ENCODE results near the gene SORCS2. TPM values are rescaled to one million over a fixed set of nuclear protein-coding genes. Genes with fewer than 3 reads are reported as not detected.

The SORCS2 gene
- total RNA-seq, 1 experiment from 2014 or later = 0.15 TPM

- ChIA-PET POLR2A (no interaction called here), CTCF (no interaction called here)
- in situ Hi-C loops (cut with HindIII; ENCODE audit: low pct_unique_long_range_greater_than_20kb, low sequenced_read_pairs) (no loop called here), intact Hi-C loops (cut with micrococcal nuclease; ENCODE audit: unreplicated experiment) (no loop called here)
- H3K36me3 ChIP-seq (ENCODE audit: control insufficient read depth, insufficient read depth, low read length) = no peaks in the 10 kb centered on the region
- TF ChIP-seq TCF7L2 (IDR thresholded peaks at IDR 0.05; ENCODE audit: low read depth, low read length) (no peak), POLR2AphosphoS5 (IDR thresholded peaks at IDR 0.05; ENCODE audit: low read depth, low read length) (no peak), SIN3A (IDR thresholded peaks at IDR 0.05; ENCODE audit: borderline replicate concordance, insufficient read depth, low read depth, low read length) (no peak), REST (IDR thresholded peaks at IDR 0.05; ENCODE audit: insufficient read depth in 1 of 2, low read depth in 2 of 2, low read length in 1 of 2) (no peak)
- TF ChIP-seq, protein P1, sequence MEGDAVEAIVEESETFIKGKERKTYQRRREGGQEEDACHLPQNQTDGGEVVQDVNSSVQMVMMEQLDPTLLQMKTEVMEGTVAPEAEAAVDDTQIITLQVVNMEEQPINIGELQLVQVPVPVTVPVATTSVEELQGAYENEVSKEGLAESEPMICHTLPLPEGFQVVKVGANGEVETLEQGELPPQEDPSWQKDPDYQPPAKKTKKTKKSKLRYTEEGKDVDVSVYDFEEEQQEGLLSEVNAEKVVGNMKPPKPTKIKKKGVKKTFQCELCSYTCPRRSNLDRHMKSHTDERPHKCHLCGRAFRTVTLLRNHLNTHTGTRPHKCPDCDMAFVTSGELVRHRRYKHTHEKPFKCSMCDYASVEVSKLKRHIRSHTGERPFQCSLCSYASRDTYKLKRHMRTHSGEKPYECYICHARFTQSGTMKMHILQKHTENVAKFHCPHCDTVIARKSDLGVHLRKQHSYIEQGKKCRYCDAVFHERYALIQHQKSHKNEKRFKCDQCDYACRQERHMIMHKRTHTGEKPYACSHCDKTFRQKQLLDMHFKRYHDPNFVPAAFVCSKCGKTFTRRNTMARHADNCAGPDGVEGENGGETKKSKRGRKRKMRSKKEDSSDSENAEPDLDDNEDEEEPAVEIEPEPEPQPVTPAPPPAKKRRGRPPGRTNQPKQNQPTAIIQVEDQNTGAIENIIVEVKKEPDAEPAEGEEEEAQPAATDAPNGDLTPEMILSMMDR (IDR thresholded peaks at IDR 0.05) = no peak
- no peaks in the 10 kb centered on the region for H3K4me1 ChIP-seq (ENCODE audit: control insufficient read depth, insufficient read depth, low read length)
- no peak for DNase-seq (ENCODE audit: low read depth, low spot score)
- ATAC-seq = no peak
- no peak overlapping the region for H3K27ac ChIP-seq (ENCODE audit: low read length)
- no TSS peak for BruUV-seq (replicated peaks)
- no peaks in the 10 kb centered on the region for H3K9me3 ChIP-seq (ENCODE audit: control insufficient read depth, insufficient read depth, low read depth, low read length)
- no peaks in the 10 kb centered on the region for H3K27me3 ChIP-seq (ENCODE audit: control insufficient read depth, insufficient read depth, low read length)
- H3K4me3 ChIP-seq (ENCODE audit: low read depth in 2 of 2, low read length in 2 of 2) = no peak overlapping the region
These were observed 219.7 kb downstream of the SORCS2 start for GRCh38 chr4:7411896-7412553.

DNA sequence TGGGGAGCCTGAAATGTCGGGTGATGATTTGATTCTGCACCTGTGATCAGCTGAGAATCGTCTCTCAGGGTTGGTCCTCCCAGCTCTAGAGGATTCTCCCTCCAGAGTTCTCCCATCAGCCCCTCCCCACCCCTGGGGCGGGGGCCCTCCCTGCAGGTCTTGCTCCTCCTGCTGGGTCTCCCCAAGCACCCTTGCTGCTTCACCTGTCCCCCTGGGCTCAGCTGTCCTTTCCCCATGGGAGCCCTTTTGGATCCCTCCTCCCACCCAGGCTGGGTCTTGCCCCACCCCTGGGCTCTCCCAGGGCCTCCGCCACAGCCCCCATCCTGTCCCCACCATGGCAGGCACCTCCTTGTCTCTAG lies 220.2 kb downstream of the SORCS2 start:
- DNase-seq (ENCODE audit: low read depth, low spot score) = no peak
- Histone ChIP-seq H3K4me3 (ENCODE audit: low read depth in 2 of 2, low read length in 2 of 2) (no peak overlapping the region), H3K27me3 (ENCODE audit: control insufficient read depth, insufficient read depth, low read length) (no peaks in the 10 kb centered on the region), H3K36me3 (ENCODE audit: control insufficient read depth, insufficient read depth, low read length) (no peaks in the 10 kb centered on the region), H3K4me1 (ENCODE audit: control insufficient read depth, insufficient read depth, low read length) (no peaks in the 10 kb centered on the region), H3K27ac (ENCODE audit: low read length) (no peak overlapping the region), H3K9me3 (ENCODE audit: control insufficient read depth, insufficient read depth, low read depth, low read length) (no peaks in the 10 kb centered on the region)
- no TSS peak for BruUV-seq (replicated peaks)
- POLR2A ChIA-PET = no interaction called here
- ATAC-seq = no peak
- TF ChIP-seq POLR2AphosphoS5 (IDR thresholded peaks at IDR 0.05; ENCODE audit: low read depth, low read length) (no peak), TCF7L2 (IDR thresholded peaks at IDR 0.05; ENCODE audit: low read depth, low read length) (no peak), SIN3A (IDR thresholded peaks at IDR 0.05; ENCODE audit: borderline replicate concordance, insufficient read depth, low read depth, low read length) (no peak), REST (IDR thresholded peaks at IDR 0.05; ENCODE audit: insufficient read depth in 1 of 2, low read depth in 2 of 2, low read length in 1 of 2) (no peak)
- TF ChIP-seq, protein P1 (IDR thresholded peaks at IDR 0.05) = no peak
- intact Hi-C loops (cut with micrococcal nuclease; ENCODE audit: unreplicated experiment) (no loop called here), in situ Hi-C loops (cut with HindIII; ENCODE audit: low pct_unique_long_range_greater_than_20kb, low sequenced_read_pairs) (no loop called here)
- CTCF ChIA-PET = no interaction called here

Measured in Panc1 (cell line).